Superior temporal gyrus (tissue), 1 donor: ENCODE measurements around the gene EMID1.
"Not testable (repeated sequence)": the region's sequence is repeated elsewhere in the genome, so short reads cannot be mapped to it uniquely, and the experiment has no call there.

Experiments
- DNase-seq: peaks from one replicate; pipeline ENCODE4 v3.0.0-alpha.2; 2016; ENCODE audit errors: extremely low spot score

Gene EMID1

GRCh38 chr22:29231971-29232959, 26.6 kb downstream of the EMID1 start:
- DNase-seq, result no peak

- no peak for DNase-seq
These were observed 27.7 kb downstream of the EMID1 start for GRCh38 chr22:29233277-29233877.

- not testable (repeated sequence) for DNase-seq
These were observed 34.8 kb downstream of the EMID1 start for GRCh38 chr22:29240481-29240880.

- DNase-seq, result no peak
These were observed 38.3 kb downstream of the EMID1 start for GRCh38 chr22:29243874-29244446.

- no peak for DNase-seq
These were observed 39.3 kb downstream of the EMID1 start for GRCh38 chr22:29244785-29245625.

- DNase-seq, result peak; percentile 84
These were observed 40.1 kb downstream of the EMID1 start for GRCh38 chr22:29245626-29246385.

GRCh38 chr22:29247891-29248290, 42.2 kb downstream of the EMID1 start:
- not testable (repeated sequence) for DNase-seq

GRCh38 chr22:29251265-29251664, 45.6 kb downstream of the EMID1 start:
- DNase-seq, result no peak

GRCh38 chr22:29251981-29252911, 46.5 kb downstream of the EMID1 start:
- DNase-seq, result no peak

GRCh38 chr22:29253561-29254285, 48.0 kb downstream of the EMID1 start:
- no peak for DNase-seq

GRCh38 chr22:29254286-29254660, 48.6 kb downstream of the EMID1 start:
- no peak for DNase-seq

GRCh38 chr22:29255064-29255621, 49.4 kb downstream of the EMID1 start:
- no peak for DNase-seq

- DNase-seq, result no peak
These were observed 51.1 kb downstream of the EMID1 start for GRCh38 chr22:29256606-29257325.

- no peak for DNase-seq
These were observed 52.1 kb downstream of the EMID1 start for GRCh38 chr22:29257751-29258181.

- DNase-seq, result no peak
These were observed 52.9 kb downstream of the EMID1 start for GRCh38 chr22:29258407-29259252.

GRCh38 chr22:29259253-29259899, 53.7 kb downstream of the EMID1 start:
- no peak for DNase-seq
